NCI-H146 treated with DMSO at 0.1 percent for 48 hours (cell line): ENCODE data around the gene KRT86.
"Not testable (repeated sequence)": the region's sequence is repeated elsewhere in the genome, so short reads cannot be mapped to it uniquely, and the experiment has no call there.

Experiments used
- DNase-seq: peaks from one replicate; lab custom pipeline; 2025; ENCODE audit not compliant: unreplicated experiment; lab: John Stamatoyannopoulos, UW

The KRT86 gene

DNA sequence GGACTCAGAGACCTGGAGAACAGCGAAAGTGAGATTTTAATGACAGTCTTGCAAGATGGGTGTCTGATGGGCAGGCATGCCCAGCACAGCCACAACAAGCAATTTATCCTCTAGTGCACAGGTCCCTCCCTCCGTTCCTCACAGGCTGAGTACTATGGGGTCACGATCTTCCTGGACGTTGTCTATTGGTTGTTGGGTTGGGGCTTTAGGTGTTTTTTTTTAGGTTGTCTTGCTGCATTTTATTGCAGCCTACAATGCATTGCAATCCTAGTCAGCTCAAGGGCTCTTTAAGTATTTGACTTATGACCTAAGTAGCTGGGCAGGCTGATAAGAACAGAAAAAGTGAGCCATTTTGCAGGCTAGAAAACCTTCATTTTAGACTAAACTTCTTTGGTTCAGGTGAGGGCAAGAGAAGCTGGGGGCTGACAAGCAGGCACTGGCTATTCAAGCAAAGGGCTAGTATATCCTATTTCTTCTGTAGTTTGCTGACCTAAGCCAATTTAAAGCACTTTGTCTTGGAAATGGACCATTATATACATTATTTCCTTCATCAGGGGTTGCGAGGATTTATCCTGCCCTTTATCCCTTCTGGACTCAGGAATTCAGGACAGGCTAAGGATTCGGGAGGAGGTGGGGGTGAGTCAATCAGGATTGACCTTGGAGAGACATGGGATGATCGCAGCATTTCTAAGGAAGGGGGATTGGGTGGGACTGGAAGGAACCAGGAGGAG, 35.4 kb upstream of the KRT86 start:
- no peak for DNase-seq

DNA sequence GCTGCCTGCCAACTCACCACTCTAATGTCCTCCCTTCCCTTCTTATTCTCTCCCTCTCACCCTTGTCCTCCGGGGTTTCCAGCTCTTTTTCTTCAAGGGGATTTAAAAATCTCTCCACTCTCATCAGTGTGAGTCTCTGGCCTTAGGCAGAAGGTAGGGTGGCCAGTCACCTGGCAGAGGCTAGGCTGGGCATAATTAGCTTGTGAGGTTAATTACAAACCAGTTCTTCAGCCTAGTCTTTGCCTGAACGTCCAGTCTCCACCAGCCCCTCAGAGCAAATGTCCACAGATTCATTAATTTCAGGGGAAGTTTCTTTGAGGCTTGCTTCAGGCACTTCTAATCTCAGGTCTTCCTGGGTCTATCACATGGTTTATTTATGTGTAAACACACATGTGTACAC, 34.7 kb upstream of the KRT86 start:
- DNase-seq: no peak

DNA sequence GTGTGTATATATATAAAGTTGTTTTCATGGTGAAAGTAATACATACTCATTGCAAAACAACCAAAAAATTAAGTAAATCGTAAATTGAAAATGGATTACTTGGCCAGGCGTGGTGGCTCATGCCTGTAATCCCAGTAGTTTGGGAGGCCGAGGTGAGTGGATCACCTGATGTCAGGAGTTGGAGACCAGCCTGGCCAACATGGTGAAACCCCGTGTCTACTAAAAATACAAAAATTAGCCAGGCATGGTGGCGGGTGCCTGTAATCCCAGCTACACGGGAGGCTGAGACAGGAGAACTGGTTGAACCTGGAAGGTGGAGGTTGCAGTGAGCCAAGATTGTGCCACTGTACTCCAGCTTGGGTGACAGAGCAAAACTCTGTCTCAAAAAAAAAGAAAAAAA, 34.2 kb upstream of the KRT86 start:
- DNase-seq: not testable (repeated sequence)

DNA sequence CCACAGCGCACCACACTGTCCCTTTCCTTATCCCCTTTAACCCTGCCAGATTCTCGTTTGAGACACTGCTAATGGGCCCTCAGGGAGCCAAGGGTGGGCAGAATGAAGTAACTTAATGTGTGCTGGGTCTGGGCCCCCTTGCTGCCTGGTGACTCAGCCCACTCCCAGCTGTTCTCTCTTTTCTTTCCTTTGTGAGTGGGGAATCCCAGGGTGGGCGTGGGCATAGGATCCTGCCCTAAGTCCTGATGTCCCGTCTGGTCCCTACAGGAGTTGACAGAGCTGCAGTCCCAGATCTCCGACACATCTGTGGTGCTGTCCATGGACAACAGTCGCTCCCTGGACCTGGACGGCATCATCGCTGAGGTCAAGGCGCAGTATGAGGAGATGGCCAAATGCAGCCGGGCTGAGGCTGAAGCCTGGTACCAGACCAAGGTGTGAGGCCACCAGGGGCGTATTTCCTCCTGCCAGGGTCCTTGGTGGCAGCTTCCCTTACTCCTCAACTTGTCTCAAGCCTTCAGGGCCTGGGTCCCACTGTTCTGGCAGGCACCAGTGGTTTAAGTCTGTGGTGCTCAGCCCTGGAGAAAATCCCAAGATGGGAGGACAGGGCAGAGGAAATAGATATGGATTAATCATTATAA, 33.1 kb upstream of the KRT86 start:
- no peak for DNase-seq

DNA sequence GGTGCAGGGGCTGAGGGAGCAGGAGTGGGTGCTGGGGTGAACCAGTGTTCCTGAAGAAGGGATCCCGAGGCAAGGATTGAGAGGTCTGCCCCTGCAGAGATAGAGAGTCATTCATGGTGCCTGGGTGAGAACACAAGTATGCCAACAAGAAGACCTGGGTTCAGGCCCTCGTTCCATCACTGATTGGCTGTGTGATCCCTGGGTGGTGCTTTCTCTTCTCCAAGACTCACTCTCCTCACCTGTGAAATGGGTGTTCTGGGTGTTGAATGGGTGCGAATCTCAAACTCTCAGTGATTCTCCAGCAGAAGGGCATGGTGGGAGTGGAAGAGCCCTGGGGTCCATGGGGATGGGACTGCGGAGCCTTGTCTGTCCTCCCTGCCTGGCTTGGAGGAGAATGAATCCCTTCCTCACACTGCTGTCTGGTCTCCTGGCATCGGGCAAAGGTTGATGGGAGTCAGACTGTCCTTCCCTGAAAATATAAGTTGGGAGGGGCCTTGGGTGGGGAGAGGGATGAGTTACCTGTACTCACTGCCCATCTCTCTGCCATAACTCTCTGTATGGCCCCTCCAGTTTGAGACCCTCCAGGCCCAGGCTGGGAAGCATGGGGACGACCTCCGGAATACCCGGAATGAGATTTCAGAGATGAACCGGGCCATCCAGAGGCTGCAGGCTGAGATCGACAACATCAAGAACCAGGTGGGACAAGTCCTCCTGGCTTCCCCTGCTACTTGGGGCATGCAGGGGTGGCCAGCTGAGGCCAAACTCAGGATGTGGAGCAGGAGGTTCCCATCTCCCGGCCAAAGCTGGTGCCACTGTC, 31.8 kb upstream of the KRT86 start:
- DNase-seq: no peak

DNA sequence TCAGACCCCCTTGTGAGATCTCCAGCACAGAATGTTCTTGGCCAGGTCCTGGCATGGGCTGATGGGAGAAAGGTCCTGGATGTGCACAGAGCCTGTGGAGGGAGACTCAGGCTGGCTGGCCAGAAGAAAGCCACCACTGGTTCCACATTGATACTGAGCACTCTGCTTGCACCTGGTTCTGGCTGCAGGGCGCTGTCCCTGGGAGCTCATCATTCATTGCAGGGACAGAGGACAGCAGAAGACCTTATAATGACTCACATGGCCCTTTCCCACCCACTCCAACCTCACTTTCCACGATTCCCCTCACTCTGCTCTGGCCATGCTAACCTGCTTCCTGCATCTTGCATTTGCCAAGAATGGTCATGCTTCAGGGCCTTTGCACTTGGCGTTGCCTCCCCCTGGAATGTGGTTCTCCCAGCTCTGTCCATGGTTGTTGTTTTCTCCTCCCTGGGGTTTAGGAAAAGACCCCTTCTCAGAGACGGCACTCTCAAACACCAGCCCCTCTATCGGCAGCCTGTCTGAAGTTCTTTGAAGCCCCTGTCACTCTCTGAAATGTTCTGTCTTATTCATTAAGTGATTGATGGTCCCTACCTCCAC, 31.1 kb upstream of the KRT86 start:
- DNase-seq: no peak

DNA sequence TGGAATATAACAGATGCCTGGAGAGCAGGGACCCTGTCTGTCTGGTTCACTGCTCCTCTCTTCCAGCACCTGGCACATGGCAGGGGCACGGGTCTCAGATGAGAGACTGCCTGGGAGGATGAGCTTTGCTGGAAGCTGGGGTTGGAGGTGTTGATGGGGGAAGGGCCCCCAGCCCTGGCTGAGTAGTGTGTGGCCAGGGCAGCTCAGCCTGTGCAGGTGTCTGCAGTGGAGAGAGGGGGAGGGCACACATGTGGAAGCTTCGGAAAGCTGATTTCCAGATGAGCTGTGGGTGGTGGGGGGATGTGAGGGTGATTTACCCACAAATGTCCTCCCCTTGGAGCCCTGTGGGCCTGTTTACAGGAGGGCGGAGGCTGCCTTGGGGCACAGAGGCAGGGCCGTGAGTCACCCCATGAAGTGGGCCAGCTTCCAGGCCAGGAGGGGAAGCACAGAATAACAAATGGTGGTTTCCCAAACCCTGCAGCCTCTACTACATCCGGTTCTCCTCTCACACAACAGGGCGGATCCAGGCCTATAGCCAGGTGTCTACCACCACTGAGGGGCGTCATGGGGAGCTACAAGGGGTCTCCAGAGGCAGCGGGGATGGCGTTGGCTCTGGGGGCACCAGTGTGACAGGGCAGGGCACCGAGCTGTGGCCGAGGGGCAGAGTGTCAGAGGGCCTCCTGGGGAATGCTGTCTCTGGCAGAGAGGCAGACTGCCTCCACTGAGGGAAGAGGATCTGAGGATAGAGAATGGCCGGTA, 30.4 kb upstream of the KRT86 start:
- no peak for DNase-seq

DNA sequence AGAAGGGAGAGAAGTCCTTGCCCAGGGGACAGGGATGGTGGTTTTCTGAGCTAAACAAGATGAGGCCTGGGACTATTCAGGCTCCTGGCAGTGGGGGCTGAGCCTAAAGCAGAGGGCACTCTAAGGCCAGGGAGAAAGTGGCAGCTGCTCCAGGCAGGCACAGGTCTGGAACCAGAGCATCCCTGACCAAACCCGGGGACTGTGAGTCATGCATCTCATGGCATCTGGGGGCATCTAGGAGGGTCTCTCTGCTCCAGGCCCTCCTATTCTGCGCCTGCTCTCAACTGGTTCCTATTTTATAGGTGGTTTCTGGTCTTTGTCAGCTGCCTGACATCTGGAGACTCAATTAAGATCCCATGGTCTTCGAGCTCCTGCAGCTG, 29.8 kb upstream of the KRT86 start:
- no peak for DNase-seq

DNA sequence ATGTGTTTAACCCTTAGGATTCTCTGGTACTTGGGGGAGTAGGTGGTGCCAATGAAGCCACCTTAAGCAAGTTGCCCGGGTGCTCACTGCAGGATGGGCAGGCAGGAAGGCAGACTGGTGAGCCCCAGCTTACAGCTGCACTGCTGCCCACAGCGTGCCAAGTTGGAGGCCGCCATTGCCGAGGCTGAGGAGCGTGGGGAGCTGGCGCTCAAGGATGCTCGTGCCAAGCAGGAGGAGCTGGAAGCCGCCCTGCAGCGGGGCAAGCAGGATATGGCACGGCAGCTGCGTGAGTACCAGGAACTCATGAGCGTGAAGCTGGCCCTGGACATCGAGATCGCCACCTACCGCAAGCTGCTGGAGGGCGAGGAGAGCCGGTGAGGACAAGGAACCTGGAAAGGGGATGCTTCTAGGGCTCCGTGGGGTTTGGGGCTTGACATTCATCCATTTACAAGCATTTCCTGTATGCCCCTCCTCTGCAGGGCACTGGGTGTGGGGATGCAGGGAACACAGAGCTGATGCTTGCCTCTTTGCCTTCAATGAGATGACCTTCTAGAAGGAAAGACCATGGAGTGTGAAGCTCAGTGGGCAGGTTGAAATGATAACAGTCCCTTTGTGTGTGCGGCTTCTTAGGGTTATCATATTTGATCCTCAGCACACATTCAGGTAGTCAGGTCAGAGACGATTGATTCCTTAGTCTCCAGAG, 29.0 kb upstream of the KRT86 start:
- DNase-seq: no peak

DNA sequence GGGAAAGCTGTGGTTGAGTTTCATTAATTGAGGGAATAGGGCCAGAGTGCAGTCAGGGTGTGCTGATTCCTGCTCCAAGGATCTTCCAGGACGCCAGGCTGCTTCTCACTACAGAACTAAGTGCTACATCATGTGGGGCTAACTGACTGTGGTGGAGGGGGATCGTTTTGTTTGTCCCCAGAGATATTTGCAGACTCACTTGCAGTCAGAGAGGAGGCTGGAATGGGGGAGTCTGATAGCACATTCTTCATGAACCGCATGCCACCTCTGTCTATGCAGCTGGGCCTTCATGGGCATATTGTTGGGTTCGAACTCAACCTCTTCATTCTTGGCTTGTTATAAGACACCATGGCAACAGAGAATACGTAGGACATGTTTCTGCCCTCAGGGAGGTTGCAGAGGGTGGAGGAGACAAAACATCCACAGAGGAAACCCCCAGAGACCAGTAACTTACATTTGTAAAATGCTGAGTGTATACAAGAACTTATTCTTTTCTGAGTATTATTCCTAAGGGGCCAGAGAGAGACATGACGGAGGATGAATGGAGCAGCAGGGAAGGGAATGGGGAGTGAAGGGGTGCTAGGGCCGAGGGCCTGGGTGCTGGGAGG, 28.4 kb upstream of the KRT86 start:
- no peak for DNase-seq

DNA sequence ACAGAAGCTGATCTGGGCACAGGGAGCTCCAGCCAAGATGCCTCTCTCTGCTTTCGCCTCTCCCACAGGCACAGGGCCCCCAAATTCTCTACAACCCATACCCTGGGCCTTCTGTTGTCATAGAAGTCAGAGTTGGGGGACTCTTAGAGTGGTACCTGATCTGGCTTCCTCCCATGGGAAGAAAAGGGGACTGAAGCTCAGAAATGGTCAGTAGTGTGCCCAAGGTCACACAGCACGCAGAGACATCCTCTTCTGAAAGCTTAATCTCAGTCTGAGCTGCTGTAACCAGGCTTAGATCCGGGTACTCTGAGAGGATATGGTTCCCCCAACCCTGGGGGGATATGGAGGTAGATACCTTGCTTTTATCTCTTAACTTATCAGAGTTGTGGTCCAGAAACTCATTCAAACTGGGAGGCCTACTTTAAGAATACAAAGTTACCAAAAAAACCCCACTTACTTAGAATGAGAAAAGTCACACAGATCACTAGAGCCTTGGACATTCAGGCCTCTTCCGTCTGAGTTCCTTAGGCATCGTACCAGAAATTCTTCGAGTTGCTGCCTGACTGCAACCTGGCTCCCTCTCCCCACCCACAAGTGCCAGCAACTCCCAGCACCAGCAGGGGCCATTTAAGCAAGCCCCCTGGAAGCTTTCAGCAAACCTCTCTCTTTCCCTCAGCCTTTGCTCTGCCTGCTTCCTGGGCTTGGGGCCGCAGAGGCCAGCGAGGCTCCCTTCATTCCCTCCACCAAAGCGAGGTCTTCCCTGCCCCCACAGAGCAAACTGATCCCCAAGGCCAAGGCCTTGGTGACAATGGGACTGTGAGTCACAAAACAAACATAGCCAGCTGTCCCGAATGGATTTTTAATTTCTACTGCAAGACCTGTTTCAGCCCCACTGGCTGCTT, 27.5 kb upstream of the KRT86 start:
- peak; percentile 79 for DNase-seq

DNA sequence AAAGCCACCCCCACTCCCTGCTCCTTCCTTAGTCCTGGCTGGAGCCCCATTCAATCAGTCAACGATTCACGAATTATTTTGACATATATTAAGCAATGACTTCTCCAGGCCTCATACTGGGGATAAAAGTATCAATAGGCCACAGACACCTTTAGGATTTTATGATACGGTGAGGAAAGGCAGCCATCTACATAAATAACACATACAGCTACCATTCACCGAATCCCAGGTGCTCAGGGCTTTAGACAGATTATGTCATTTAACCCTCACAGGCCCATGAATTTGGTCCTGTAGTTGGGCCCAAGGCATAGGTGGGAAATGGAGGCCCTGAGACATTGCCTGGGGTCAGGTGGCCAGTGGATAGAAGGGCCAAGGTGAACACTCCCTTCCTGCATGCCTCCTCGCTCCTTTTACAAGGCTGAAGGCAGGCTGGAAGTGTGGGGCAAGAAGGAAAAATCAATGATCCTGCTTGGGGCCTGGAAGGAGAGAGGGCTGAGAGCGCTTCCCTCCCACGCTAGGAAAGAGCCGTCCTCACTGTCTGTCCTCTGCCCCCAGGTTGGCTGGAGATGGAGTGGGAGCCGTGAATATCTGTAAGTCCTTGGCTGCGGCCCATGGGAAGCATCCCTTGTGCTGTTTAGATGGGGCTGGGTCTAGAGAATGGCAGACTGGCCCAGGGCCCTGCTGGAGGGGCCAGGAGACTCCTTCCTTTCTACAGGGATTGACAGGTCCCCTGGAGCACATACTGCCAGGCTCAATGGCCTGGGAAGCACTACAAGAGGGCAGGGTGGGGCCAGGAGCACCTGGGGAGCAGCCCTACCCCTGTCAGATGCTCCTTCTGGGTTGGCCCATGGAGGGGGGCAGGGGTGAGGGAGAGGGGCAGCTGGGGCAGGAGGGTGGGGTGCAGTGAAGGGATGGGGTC, 26.6 kb upstream of the KRT86 start:
- no peak for DNase-seq

DNA sequence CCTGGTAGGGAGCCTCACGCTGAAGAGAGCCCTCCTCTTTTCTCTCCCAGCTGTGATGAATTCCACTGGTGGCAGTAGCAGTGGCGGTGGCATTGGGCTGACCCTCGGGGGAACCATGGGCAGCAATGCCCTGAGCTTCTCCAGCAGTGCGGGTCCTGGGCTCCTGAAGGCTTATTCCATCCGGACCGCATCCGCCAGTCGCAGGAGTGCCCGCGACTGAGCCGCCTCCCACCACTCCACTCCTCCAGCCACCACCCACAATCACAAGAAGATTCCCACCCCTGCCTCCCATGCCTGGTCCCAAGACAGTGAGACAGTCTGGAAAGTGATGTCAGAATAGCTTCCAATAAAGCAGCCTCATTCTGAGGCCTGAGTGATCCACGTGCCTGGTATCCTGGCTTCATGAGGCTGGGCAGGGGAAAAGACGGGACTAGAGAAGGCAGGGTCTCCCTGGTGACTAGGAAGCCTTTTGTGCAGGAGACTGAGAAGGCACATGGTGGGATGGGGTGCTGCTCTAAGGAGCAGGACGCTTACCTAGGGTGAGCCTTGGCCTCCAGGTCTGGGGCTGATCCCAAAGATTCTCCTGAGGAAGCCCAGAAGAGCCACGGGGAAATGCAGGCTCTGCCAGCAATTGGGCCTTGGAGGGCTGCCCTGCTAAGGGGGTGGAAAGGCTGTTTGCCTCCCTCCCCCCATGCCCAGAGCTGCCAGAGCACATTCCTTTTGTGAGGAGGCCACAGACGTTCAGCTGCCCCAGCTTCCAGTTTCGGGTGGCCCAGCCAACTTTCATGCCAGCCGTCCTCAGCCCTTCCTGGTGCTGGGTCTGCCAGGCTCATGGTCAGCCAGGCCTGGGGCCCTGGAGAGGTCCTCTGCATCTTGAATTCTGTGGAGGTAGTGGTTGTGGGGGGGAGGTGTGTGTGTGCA, 25.6 kb upstream of the KRT86 start:
- no peak for DNase-seq

DNA sequence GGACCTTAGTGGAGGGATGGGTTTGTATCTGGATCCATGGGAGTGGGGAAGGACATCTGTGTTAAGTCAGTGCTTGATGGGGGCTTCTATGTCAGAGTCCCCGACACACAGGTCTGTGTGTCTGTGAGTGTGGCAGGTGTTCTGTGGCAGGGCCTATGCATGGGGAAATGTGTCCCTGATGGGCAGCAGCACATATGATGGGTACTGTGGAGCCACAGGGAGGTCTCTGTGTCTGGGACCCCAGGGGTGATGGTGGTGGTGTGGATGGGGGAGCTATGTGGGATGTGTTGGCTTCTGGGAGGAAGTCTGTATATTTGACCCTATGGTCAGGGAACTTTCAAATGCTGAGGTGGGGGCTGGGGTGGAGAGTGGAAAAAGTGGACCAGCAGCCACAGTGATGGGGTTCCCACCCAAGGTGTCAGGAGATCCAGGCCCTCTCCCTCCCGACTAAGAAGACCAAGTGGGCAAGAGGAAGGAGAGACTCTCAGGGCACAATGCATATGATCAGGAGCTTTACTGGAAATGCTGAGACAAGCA, 24.9 kb upstream of the KRT86 start:
- DNase-seq: no peak

DNA sequence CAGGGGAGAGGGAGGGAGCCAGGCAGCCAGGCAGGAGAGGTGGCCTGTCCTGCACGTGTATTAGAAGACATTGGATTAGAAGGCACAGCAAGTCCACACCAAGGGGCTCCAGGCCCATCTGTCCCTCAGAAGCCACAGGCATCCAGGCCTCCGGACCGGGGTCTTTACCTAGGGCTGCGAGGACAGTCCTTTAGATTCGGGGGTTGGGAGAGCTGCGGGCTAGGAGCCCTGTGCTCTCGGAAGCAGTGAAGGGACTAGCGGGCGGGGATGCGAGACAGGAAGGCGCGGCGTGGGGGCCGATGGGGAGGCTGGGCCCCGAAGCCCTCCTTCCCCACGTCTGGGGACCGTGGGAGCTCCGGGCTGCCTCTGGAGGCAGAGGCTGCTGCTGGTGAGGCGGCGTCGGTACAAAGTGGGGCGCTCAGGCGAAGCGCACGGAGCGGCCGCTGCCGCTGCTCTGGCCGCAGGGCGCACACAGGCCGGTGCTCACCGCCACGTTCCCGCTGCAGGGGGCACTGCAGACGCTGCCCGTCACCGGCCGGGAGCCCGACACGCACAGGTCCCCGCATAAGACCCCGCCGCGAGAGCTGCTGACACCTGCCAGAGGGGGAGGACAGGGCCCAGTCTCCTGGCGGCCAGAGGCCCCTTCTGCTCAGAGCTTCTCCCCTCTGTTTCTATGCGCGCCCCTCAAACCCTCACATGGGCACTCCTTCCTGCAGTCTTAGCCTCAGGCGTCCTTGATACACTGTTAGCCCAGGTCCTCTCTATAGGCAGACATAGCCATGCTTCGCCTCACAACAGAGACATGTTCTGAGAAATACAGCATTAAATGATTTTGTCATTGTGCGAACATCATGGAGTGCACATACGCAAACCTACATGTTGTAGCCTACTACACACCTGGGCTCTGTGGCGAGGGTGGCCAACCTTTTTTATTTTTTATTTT, 24.1 kb upstream of the KRT86 start:
- no peak for DNase-seq
